IgD-negative memory B cell (primary cell): ENCODE data around the gene LIPH. TPM values are rescaled to one million over a fixed set of nuclear protein-coding genes. Genes with fewer than 3 reads are reported as not detected.
"Not testable (repeated sequence)": the region's sequence is repeated elsewhere in the genome, so short reads cannot be mapped to it uniquely, and the experiment has no call there.

ENCODE experiments used
- H3K27ac Mint-ChIP-seq, 3 donors: one replicate each; pipeline ENCODE4 v1.8.0; 2020 to 2022; ENCODE audit warnings: mild to moderate bottlenecking in 3 of 3, mixed read lengths in 3 of 3, moderate library complexity in 1 of 3
- H3K27me3 Mint-ChIP-seq: one replicate; pipeline ENCODE4 v1.8.0; 2021; ENCODE audit warnings: mixed read lengths
- H3K36me3 Mint-ChIP-seq: one replicate; pipeline ENCODE4 v1.8.0; 2020; ENCODE audit warnings: mild to moderate bottlenecking, mixed read lengths
- H3K4me1 Mint-ChIP-seq, 3 donors: one replicate each; pipeline ENCODE4 v1.8.0; 2020 to 2022; ENCODE audit warnings: mixed read lengths in 3 of 3, mild to moderate bottlenecking in 1 of 3
- H3K4me3 Mint-ChIP-seq, 4 donors: one replicate each; pipeline ENCODE4 v1.8.0; 2020 to 2022; ENCODE audit warnings: mild to moderate bottlenecking in 4 of 4, mixed read lengths in 4 of 4, moderate library complexity in 3 of 4
- H3K9me3 Mint-ChIP-seq, 3 donors: one replicate each; pipeline ENCODE4 v1.8.0; 2020 to 2021; ENCODE audit warnings: mixed read lengths in 3 of 3, mild to moderate bottlenecking in 1 of 3
- polyA plus RNA-seq: library from polyadenylated mRNA; unstranded; fragments of 300-500 nt; fragmentation: Illumina TruSeq; gene quantifications from one replicate; pipeline ENCODE4 v1.2.3, GENCODE V29; 2021

LIPH gene
- polyA plus RNA-seq: not detected

DNA sequence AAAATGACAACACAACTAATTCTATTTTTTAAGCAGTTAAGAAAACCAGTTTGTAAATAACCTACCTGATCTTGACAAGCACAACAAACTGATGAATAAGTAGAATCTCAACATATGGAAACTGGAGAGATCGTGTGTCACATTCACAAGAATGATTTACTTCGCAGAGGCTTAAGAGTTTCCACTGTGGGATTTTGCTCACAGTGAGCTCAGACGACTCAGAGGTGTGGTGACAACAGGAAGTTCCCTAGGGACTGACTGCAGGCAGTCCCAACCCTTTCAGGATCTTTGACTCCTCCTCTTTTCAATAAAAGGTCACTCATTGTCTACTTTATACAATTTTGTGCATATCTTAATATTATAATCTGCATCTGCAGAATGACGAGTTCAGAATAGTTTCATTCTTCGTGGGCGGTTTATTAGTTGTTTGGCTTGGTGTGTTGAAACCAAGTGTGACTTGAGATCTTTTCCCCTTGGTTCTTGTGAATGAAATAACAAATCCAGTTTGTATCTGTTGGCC lies at the start of gene LIPH:
LIPH (minus strand) TSS at position 231 of the 520 bp plus-strand sequence; CDS start at position 114, 117 bp downstream.
- Mint-ChIP-seq H3K36me3 (no peaks in the 10 kb centered on the region), H3K4me3 (no peak within 1 kb of the TSS), H3K9me3 (no peaks in the 10 kb centered on the region), H3K27ac (peak within 1 kb of the TSS in 1 of 3 donors; percentile 53), H3K27me3 (no peaks in the 10 kb centered on the region), H3K4me1 (peaks cover 0 to 6% (median 6%) of the 10 kb centered on the region in 3 donors)

DNA sequence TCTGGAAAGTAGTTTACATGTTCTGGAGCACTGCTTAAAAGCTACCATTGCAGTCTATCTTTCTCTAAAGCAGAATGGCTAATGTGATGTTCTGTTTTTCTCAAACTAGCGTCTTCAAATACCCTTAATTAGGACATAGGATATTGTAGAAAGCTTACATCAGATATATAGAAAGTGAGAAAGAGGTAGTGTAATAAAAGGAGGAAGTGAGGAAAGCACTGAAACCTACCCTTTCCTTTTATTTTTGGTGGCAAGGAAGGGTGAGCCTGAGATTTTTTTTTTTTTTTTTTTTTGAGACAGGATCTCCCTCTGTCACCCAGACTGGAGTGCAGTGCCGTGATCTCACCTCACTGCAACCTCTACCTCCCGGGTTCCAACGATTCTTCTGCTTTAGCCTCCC lies 43.1 kb upstream of the LIPH start:
- Mint-ChIP-seq H3K36me3 (peaks cover 7% of the 10 kb centered on the region), H3K9me3 (no peaks in the 10 kb centered on the region), H3K27me3 (no peaks in the 10 kb centered on the region), H3K27ac (peak overlapping the region in 2 of 3 donors; percentile 43 to 96), H3K4me1 (peaks cover 10 to 14% (median 11%) of the 10 kb centered on the region in 3 donors), H3K4me3 (peak overlapping the region in 3 of 4 donors; percentile 14 to 37 (median 19))

- H3K36me3 Mint-ChIP-seq: peaks cover 4% of the 10 kb centered on the region
- H3K4me3 Mint-ChIP-seq: no peak overlapping the region
- H3K27me3 Mint-ChIP-seq: no peaks in the 10 kb centered on the region
- peak overlapping the region in 1 of 3 donors; percentile 27 for H3K27ac Mint-ChIP-seq
- H3K4me1 Mint-ChIP-seq: peaks cover 10 to 14% (median 13%) of the 10 kb centered on the region in 3 donors
- H3K9me3 Mint-ChIP-seq: no peaks in the 10 kb centered on the region
Measured at GRCh38 chr3:185594073-185594472, 41.7 kb upstream of the LIPH start.

DNA sequence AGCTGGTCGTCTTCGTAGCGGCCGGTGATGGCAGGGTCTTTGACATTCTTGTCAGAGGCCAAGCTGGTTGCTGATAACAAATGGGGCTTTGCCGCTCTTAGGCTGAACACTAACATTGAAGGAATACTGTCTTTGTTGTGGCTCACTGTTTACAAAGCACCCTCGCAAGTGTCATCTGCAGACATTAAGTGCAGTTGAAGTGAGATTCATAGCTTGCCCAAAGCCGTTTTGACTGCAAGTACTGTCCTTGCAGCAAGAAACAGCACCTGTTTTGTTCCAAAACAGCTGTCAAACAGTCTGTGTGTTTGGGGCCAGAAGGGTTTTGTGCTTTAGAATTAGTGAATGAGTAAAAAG lies 34.3 kb upstream of the LIPH start:
- Mint-ChIP-seq H3K27me3 (no peaks in the 10 kb centered on the region), H3K4me1 (peaks cover 9 to 25% (median 24%) of the 10 kb centered on the region in 3 donors), H3K9me3 (no peaks in the 10 kb centered on the region), H3K4me3 (peak overlapping the region; percentile 91 to 94 (median 93)), H3K36me3 (peaks cover 3% of the 10 kb centered on the region), H3K27ac (peak overlapping the region; percentile 93 to 96 (median 95))

- H3K27me3 Mint-ChIP-seq: no peaks in the 10 kb centered on the region
- peak within 1 kb of the TSS; percentile 93 to 96 (median 95) for H3K27ac Mint-ChIP-seq
- peaks cover 9 to 25% (median 24%) of the 10 kb centered on the region in 3 donors for H3K4me1 Mint-ChIP-seq
- peaks cover 2% of the 10 kb centered on the region for H3K36me3 Mint-ChIP-seq
- H3K9me3 Mint-ChIP-seq: no peaks in the 10 kb centered on the region
- peak within 1 kb of the TSS; percentile 91 to 94 (median 93) for H3K4me3 Mint-ChIP-seq
Measured at GRCh38 chr3:185585859-185586685, 33.7 kb upstream of the LIPH start, which contains the start of gene SENP2. TSS of gene SENP2 (plus strand) at chr3:185586295. CDS start at chr3:185586414, 119 bp downstream.

GRCh38 chr3:185585518-185585858 lies 33.1 kb upstream of the LIPH start:
- Mint-ChIP-seq H3K4me3 (peak overlapping the region; percentile 91 to 94 (median 93)), H3K4me1 (peaks cover 9 to 25% (median 24%) of the 10 kb centered on the region in 3 donors), H3K27me3 (no peaks in the 10 kb centered on the region)

GRCh38 chr3:185584686-185585085 lies 32.3 kb upstream of the LIPH start:
- Mint-ChIP-seq H3K4me1 (peaks cover 9 to 25% (median 24%) of the 10 kb centered on the region in 3 donors), H3K27me3 (no peaks in the 10 kb centered on the region), H3K9me3 (no peaks in the 10 kb centered on the region), H3K36me3 (peaks cover 1% of the 10 kb centered on the region), H3K4me3 (peak overlapping the region; percentile 23 to 94 (median 68)), H3K27ac (peak overlapping the region in 2 of 3 donors; percentile 74 to 93)

More at GRCh38 chr3:185585518-185585858, 33.1 kb upstream of the LIPH start:
- Mint-ChIP-seq H3K36me3 (peaks cover 1% of the 10 kb centered on the region), H3K27ac (peak overlapping the region; percentile 93 to 96 (median 95)), H3K9me3 (no peaks in the 10 kb centered on the region)

- peak overlapping the region in 1 of 3 donors; percentile 90 for H3K27ac Mint-ChIP-seq
- H3K27me3 Mint-ChIP-seq: no peaks in the 10 kb centered on the region
- peaks cover 9 to 24% (median 23%) of the 10 kb centered on the region in 3 donors for H3K4me1 Mint-ChIP-seq
- H3K36me3 Mint-ChIP-seq: peaks cover 1% of the 10 kb centered on the region
- H3K9me3 Mint-ChIP-seq: no peaks in the 10 kb centered on the region
- H3K4me3 Mint-ChIP-seq: peak overlapping the region in 1 of 4 donors; percentile 28
Measured at GRCh38 chr3:185583925-185584324, 31.5 kb upstream of the LIPH start.

DNA sequence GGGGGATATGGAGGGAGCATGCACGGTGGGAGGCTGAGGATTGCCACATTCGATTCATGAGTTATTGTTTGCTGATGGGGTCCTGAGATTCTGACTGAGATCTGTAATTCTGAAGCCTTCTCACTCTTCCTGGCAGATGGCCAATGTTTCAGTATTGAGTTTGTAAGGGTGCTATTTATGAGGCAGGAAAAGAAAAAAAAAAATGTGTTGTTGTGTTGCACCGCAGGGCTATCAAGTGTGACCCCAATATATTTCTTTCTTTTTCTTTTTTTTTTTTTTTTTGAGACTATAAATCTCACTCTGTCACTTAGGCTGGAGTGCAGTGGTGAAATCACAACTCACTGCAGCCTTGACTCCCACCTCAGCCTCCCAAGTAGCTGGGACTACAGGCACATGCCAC lies 30.5 kb upstream of the LIPH start:
- H3K27me3 Mint-ChIP-seq: no peaks in the 10 kb centered on the region
- no peaks in the 10 kb centered on the region for H3K9me3 Mint-ChIP-seq
- H3K27ac Mint-ChIP-seq: peak overlapping the region in 2 of 3 donors; percentile 69 to 79
- peaks cover 1% of the 10 kb centered on the region for H3K36me3 Mint-ChIP-seq
- peaks cover 9 to 17% (median 16%) of the 10 kb centered on the region in 3 donors for H3K4me1 Mint-ChIP-seq
- peak overlapping the region in 2 of 4 donors; percentile 19 to 72 for H3K4me3 Mint-ChIP-seq

- peak overlapping the region in 2 of 3 donors; percentile 69 to 79 for H3K27ac Mint-ChIP-seq
- no peak overlapping the region for H3K4me3 Mint-ChIP-seq
- H3K27me3 Mint-ChIP-seq: no peaks in the 10 kb centered on the region
- H3K9me3 Mint-ChIP-seq: no peaks in the 10 kb centered on the region
- peaks cover 1% of the 10 kb centered on the region for H3K36me3 Mint-ChIP-seq
- peaks cover 9 to 17% (median 16%) of the 10 kb centered on the region in 3 donors for H3K4me1 Mint-ChIP-seq
Measured at GRCh38 chr3:185582236-185582635, 29.8 kb upstream of the LIPH start.

- H3K36me3 Mint-ChIP-seq, H3K4me1 Mint-ChIP-seq, H3K27ac Mint-ChIP-seq, H3K27me3 Mint-ChIP-seq, H3K4me3 Mint-ChIP-seq: not testable (repeated sequence)
- peaks cover 7 to 15% (median 11%) of the 10 kb centered on the region in 3 donors for H3K9me3 Mint-ChIP-seq
Measured at GRCh38 chr3:185575108-185575869, 22.9 kb upstream of the LIPH start.

GRCh38 chr3:185572183-185572582 lies 19.8 kb upstream of the LIPH start:
- Mint-ChIP-seq H3K9me3 (peaks cover 7 to 15% (median 11%) of the 10 kb centered on the region in 3 donors), H3K27ac (no peak overlapping the region), H3K36me3 (peaks cover 1% of the 10 kb centered on the region), H3K4me3 (no peak overlapping the region), H3K4me1 (peaks cover 0 to 5% (median 3%) of the 10 kb centered on the region in 3 donors), H3K27me3 (peaks cover 1% of the 10 kb centered on the region)

GRCh38 chr3:185561958-185562357 lies 9.6 kb upstream of the LIPH start:
- Mint-ChIP-seq H3K27me3 (peaks cover 11% of the 10 kb centered on the region), H3K27ac (no peak overlapping the region), H3K4me3 (no peak overlapping the region), H3K9me3 (peaks cover 0 to 2% (median 0%) of the 10 kb centered on the region in 3 donors), H3K36me3 (no peaks in the 10 kb centered on the region), H3K4me1 (peaks cover 4 to 8% (median 7%) of the 10 kb centered on the region in 3 donors)

DNA sequence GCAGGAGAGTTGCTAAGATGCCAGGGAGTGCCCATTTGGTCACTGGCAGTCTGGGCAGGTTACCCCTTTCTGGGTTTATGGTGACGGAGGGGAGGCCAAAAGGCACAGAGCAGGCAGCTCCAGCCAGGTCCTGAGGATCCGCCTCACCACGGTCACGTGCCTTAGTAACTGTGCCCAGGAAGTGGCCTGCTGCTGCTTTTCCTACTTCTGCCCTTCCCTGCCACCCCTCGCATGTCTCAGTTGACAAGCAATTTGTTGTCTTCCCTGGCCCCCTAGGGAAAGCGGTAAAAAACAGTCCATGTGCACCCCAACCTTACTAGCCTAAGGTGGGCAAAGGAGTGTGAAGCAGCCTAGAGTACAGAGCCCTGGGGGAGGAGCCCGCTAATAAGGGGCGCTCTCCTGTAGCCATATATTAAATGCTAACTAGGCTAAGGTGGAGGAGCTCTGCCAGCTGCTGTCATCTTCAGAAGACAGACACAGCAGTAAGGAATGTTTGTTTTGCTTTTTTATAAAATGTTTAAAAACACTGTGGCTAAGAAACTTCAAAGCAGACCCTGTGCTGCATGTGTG lies 9.1 kb upstream of the LIPH start:
- Mint-ChIP-seq H3K27me3 (peaks cover 11% of the 10 kb centered on the region), H3K9me3 (peaks cover 0 to 2% (median 0%) of the 10 kb centered on the region in 3 donors), H3K27ac (no peak overlapping the region), H3K4me1 (peaks cover 4 to 8% (median 7%) of the 10 kb centered on the region in 3 donors), H3K36me3 (no peaks in the 10 kb centered on the region), H3K4me3 (no peak overlapping the region)
